Kidney capillary endothelial cell (primary cell): ENCODE results near the gene MMRN1.

Experiments used
- DNase-seq: peaks from one replicate; pipeline ENCODE4 v3.0.0-alpha.2; 2018; ENCODE audit warnings: low spot score

MMRN1 gene, protein sequence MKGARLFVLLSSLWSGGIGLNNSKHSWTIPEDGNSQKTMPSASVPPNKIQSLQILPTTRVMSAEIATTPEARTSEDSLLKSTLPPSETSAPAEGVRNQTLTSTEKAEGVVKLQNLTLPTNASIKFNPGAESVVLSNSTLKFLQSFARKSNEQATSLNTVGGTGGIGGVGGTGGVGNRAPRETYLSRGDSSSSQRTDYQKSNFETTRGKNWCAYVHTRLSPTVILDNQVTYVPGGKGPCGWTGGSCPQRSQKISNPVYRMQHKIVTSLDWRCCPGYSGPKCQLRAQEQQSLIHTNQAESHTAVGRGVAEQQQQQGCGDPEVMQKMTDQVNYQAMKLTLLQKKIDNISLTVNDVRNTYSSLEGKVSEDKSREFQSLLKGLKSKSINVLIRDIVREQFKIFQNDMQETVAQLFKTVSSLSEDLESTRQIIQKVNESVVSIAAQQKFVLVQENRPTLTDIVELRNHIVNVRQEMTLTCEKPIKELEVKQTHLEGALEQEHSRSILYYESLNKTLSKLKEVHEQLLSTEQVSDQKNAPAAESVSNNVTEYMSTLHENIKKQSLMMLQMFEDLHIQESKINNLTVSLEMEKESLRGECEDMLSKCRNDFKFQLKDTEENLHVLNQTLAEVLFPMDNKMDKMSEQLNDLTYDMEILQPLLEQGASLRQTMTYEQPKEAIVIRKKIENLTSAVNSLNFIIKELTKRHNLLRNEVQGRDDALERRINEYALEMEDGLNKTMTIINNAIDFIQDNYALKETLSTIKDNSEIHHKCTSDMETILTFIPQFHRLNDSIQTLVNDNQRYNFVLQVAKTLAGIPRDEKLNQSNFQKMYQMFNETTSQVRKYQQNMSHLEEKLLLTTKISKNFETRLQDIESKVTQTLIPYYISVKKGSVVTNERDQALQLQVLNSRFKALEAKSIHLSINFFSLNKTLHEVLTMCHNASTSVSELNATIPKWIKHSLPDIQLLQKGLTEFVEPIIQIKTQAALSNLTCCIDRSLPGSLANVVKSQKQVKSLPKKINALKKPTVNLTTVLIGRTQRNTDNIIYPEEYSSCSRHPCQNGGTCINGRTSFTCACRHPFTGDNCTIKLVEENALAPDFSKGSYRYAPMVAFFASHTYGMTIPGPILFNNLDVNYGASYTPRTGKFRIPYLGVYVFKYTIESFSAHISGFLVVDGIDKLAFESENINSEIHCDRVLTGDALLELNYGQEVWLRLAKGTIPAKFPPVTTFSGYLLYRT

DNA sequence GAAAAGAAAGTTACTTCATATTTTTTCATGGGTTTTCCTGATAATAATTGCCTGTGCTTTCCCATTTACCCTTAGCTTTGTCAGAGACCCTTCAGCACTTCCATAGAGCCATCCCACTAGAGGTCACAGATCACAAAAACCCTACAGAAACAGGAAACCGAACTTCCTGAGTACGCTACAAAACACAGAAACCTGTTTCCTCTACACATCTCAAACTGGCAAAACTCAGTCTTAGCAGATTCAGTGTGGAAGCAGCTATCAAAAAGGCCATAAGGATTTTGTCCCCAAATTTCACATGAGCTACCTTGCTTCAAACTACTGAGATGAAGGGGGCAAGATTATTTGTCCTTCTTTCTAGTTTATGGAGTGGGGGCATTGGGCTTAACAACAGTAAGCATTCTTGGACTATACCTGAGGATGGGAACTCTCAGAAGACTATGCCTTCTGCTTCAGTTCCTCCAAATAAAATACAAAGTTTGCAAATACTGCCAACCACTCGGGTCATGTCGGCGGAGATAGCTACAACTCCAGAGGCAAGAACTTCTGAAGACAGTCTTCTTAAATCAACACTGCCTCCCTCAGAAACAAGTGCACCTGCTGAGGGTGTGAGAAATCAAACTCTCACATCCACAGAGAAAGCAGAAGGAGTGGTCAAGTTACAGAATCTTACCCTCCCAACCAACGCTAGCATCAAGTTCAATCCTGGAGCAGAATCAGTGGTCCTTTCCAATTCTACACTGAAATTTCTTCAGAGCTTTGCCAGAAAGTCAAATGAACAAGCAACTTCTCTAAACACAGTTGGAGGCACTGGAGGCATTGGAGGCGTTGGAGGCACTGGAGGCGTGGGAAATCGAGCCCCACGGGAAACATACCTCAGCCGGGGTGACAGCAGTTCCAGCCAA, at the start of gene MMRN1:
TSS of gene MMRN1 (plus strand) at position 206 of the 902 bp plus-strand sequence. CDS start at position 324, 118 bp downstream.
- peak; percentile 57 for DNase-seq

DNA sequence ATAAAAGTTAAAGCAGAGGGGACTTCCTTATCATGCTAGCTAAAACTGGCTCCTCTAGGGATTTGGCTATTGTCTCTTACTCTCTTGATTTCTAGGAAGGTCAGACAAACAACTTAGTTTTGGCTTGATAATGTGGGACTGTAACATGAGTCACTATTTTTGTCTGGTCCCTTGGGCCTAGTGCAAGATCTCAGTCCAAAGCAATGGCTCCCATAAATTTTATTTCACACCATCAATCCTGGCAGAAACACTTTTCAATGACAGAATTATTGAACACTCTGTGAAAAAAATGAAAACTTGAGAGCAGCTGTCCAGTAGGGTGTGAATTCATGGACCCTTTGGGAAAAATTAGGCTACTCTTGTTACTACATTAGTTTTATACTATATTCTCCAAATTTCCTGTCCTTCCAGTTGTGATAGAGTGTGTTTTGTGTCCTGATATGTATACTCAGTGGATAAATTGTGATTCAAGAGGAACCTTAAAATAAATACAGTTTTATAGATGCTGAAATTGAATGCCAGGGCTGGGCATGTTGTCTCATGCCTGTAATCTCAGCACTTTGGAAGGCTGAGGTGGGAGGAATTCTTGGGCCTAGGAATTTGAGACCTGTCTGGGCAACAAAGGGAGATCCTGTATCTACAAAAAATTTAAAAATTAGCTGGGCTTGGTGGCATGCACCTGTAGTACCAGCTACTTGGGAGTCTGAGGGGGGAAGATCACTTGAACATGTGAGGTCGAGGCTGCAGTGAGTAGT, 46.9 kb upstream of the MMRN1 start:
- DNase-seq = no peak

DNA sequence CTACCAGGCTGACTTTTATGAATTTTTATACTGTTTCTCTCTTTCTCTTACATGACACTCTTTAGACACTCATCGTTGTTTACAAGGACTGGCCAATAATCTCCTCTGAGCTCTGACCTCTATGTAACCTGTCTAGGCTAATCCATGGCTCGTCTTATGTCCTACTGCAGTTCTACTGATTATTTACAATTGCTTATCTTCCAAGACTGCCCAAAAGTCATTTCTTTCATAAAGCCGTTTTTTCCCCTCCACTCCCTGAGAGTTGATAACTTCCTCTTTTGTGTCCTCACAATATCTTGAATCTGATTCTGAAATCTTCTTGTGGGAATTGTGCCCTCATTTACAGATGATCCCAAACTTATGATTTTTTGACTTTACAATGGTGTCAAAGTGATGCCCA, 39.4 kb upstream of the MMRN1 start:
- DNase-seq = no peak

DNA sequence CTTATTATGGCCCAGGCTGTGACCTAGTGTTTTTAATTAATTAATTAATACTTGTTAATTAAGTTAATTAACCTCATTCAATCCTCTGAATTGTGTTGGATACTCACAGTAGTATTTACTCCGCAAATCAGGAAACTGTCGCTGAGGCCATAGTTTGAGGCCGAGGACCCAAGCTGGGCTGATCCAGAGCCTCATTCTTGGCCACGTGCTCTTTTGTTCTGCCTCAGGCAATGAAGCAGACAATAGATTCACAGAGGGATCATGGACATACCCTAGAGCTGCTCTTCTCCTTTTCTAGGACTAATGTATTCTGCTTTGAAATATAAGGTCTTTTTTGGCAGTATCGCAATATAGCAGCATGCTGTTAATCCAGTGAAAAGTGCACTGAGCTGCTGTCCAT, 33.7 kb upstream of the MMRN1 start:
- DNase-seq = no peak

DNA sequence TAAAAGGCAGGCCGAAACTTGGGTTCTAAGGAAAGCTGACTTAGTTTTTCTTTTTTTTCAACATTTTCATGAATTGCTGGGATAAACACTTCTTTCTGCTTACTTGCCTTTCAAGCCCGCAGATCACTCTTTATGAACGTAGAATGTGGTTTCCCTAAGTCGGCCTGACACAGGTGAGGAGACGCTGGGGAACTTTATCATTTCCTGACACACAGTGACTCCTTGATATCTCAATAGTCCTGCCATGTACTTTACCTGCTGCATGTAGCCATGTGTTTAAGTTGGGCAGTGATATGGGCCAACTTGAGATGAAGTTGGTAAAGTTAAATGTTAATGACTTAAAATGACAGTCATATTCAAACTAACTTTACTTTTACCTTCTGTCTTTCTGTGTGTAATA, 31.1 kb upstream of the MMRN1 start:
- DNase-seq = no peak

DNA sequence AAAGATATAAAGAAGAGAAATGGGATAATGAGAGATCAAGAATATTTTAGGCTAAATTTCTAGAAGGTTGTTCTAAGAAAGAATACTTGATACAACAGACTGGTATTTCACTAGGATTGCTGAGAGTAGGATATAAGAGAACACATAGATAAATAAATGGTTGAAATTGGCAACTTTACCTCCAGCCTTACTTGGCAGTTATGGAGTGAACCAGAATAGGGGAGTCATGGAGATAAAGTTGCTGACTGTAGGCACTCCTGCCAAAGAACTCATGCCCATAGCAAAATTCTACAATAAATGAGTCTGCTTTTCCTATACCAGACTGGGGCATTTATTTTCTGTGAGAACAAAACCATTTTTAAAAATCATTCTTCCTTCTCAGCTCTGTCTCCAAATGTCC, 26.4 kb upstream of the MMRN1 start:
- no peak for DNase-seq

DNA sequence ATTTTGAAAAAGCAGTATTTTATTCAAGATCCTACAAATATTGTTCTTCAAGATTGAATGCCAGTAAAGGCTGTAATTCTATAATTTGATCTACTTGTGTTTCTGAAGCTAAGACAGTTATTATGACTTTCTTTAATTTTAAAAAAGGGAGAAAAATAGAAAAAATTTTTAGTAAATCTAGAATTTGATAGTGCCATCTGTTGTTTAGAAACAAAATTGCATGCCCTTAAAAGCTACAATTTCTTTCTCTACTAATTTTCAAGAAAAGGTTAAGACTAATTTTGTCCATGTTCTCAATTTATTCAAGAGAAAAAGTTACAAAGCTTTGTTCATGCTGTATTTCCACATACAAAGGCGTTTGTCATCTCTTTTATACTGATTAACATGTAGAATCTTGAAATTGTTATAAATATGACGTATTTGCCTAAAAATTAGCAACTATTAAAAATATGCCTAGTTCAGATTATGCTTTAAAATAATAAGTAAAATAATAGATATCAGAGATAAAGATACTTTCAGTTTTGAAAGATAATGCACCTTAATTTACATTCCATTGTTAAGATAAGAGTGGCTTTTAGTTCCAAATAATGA, 25.6 kb upstream of the MMRN1 start:
- DNase-seq = peak; percentile 27

DNA sequence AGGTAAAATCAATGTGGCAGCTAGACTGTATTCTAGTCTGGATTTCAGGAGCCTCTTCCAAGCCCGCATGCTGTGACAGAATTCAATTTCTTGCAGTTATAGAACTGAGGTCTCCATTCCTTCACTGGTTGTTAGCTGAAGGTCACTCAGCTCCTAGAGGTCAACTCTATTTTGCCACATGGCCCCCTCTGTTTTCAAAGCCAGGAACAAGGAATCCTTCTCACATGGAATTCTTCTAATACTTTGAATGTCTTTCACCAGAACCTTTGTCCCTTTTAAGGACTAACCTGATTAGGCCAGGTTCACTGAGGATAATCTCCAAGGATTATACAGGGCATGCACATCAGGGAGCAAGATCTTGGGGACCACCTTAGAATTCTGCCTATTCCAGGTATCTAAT, 23.4 kb upstream of the MMRN1 start:
- no peak for DNase-seq

DNA sequence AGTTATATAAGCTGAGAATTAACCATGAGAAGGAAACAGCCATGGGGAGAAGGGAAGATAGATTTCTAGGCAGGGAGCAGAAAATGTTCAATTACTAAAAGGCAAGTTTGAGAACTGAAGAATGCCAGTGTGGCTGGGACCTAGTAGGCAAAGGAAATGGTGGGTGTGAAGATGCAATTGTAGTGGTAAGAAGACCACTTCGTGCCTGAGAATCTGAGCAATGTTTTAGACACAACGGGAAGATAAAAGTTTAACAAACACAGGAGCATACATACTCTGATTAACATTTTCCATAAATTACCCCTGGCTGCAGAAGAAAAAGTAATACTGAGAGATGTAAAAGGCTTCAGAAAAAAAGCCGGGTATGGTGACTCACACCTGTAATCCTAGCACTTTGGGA, 18.1 kb upstream of the MMRN1 start:
- DNase-seq = no peak

DNA sequence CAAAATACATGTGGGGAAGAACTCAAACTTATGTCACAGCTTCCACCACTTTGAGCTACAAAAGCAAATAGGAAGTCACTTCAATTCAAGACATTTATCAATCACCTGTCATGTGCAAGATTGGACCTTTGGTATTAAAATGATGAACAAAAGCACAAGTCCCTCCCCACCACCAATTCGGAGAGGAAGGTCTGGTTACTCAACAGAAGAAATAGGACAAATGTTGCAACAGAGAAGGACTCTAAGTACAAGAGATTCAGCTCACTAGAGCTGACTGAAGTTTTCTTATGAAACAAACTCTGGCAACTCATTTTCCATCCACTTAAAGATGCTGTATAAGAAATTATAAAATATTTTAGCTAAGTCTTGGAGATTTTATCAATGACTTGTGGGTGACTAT, 16.0 kb upstream of the MMRN1 start:
- DNase-seq = no peak

DNA sequence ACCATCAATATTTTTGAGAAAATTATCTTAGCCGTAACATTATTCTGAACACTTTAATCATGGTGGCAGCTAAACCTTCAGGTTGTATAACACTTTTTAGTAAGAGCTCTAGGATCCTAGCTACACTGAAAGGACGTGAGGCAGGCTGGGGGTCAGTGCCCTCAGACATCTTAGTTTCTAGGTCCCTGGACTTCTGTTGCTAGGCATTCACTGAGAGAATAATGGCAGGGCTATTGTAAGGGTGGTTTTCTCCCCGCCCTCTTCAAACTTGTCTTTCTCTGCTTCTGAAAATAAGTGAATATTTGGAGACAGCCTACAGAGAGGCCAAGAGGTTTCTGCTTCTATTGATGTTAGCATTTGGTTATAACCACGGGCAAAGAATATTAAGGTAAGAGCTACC, 15.4 kb upstream of the MMRN1 start:
- DNase-seq = no peak

DNA sequence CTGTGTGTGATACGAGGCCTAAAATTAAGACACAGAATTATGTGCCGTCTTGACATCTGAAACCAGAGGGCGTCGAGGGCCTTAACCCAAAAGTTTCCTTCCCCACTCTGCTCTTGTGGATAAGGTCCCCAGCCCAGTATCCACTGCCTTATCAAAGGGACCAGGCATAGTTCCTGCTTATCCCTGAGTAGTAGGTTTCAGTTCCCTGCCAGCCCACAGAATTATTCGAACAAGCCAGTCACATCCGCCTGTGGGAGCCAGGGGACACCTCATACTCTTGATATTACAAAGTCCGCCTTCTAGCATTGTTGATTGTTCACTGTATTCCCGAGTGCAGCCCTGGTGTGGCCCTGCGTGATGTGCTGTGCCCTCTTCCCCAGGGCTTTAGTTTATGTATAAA, 5.4 kb upstream of the MMRN1 start:
- no peak for DNase-seq

DNA sequence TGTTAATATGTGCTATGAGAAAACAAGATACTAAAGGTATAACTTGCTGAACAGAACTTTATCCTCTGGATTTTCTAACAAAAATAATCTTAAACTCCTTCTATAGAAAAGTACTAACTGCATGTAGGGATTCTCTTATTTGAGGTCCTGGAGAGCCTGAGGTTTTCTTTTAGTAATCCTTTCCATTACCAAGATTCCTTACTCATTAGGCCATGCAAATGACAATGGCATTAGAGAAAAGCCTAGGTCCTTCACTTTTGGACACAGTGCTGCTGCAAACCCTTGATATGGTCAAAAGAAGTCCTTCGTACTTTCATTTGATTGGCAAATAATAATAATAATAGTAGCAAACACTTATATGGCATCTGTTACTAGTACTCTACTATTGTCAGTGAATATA, 3.2 kb downstream of the MMRN1 start:
- DNase-seq = no peak

DNA sequence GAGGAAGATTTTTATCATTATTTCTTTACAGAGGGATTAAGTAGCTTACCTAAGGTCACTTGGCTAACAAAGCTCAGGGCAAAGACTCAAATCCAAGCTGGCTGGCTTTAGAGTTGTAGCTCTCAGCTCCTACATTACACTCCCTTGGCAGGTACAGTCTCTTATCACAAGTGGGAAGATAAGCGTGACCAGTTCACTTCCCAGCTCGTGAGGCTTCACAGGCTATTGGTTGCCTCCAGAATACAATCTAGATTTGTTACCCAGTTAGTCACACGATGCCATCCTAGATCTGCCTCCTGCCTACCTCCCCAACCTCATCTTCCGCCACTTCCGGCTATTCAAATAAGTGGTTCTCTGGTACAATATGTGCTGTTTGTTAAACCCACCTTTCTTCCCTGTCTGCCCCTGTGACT, 3.7 kb downstream of the MMRN1 start:
- no peak for DNase-seq

DNA sequence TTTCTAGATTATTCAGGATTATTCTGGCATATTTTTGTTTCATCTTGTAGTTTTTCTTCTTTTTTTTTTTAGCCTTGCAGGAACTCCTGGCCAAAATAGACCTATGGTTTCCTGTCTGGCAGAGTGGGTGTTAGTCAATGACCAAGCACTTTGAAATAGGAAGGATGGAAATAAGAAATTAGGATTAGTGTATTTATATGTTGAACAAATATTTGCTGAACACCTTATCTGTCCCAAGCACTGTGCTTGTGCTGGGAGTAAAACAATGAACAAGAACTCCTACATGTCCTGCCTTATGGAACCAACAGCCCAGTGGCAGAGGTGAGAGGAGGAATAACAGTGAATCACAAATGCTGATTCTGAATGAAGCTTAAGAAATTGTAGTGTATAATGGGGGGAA, 4.5 kb downstream of the MMRN1 start:
- DNase-seq = no peak

DNA sequence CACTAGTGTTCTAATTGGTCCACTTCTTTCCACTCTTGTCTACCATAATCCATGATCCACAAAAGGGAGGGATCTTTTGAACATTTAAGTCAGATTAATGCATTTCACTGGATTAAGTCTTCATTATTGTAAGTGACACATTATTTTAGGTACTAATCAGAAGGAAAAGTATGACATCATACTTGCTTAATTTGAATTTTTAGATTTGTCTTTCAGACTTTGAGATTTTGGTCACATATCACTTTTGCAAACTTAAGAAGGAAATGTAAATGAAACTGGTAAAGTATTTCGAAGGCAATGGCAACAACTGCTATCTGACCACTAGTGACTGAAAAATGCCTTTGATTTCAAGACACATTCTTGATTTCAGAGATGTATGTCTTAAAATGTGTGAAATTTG, 5.2 kb downstream of the MMRN1 start:
- DNase-seq = no peak

DNA sequence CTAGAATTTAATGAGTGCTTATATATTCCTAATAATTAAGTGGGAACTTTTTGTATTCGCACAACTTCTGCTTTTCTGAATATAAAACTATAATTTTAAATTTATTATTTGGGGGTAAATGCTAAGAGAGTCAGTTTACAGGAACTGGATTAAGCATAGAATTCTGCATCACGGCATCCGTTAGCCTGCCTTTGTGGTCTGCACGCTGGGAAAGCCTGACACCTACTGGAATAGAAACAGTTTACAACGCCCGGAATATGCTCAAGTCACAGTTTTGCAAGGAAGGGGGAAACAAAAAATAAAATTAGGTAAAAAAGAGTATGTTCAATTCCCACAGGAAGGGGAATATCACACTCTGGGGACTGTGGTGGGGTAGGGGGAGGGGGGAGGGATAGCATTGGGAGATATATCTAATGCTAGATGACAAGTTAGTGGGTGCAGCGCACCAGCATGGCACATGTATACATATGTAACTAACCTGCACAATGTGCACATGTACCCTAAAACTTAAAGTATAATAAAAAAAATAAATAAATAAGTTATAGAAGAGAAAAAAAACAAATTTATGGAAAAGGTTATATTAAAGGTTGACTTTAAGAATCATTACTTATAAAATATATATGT, 7.3 kb downstream of the MMRN1 start:
- DNase-seq = peak; percentile 72

DNA sequence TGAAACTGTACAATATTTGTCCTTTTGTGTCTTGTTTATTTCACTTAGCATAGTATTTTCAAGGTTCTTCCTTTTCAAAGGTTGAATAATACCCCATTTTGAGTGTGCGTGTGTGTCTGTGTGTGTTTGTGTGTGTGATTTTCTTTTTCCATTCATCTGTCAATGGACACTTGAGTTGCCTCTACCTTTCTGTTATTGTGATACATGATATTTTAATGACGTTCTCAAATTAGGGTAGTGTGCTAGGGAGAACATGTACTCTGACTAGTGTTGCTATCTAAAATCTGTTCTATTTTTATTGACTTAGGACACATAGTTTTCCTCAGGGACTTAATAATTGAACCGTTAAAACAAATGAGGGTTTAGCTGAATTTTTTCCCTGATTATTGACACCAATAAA, 9.9 kb downstream of the MMRN1 start:
- DNase-seq = no peak

DNA sequence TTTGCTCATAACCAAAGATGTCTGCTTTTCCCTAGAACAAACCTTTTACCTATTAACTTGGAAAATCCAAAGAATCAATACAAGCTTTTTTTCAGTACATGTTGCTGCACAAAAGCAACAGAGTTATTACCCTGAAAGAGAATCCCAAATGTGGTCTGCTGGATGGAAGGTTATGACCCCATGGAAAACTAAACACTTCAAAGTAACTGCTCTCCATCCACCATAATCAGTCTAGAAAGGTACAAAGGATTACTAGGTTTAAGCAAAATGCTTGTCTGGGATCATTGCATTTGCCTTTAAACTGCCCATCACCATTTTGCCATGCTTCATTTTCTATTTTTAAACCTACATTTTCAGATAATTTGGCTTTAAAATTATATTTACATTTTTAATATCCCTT, 11.7 kb downstream of the MMRN1 start:
- DNase-seq = no peak
